ENCODE results near the gene LRRK1. TPM values are rescaled to one million over a fixed set of nuclear protein-coding genes. Genes with fewer than 3 reads are reported as not detected.

Gene LRRK1
- total and polyA plus RNA-seq, 2 of the 13 experiments (the other 11 are each of a cell fraction or from before 2014, with no cell fraction given) = 0.13 to 1.2 TPM

DNA sequence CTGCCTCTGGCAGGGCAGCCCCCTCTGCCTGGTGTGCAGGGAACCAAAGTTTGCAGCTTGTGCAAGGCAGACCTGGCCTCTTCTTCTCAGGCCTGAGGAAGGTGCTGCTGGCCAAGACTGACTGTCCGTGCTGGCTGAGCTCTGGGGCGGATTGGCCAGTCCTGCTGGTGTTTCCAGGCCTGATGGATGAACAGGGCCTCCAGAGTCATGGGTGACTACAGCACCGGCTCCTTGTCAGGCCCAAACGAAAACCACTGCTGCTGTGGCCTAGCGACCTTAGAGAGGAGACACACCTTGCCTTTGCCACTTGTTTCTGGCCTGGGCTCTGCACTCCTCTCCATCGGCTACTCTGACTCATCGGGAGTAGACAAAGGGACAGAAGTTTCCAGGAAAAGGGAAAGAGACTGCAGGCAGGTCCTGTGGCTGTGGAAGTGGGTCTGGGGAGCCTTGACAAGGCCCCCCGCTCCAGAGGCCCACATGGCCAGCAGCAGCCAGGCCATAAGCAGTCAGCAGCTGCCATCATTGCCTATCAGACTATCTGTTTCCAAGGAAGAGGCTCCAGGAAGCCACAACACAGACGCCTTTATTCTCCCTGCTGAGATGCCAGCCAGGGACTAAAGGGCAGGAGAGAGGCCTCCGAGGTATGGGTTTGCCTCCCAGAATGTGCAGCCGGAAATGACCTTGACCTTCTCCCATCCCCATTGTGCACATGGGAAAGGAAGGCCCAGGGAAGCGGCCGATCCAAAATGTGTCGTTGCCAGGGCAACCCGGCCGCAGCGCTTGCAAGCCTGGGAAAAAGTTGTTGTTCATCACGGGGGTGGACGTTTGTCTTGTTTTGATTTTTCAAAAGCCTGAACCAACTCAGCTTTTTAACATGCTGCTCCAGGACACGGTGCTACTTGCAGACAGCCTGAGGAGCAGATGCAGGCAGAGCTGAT is 172.2 kb downstream of the LRRK1 start (continued):
- TF ChIP-seq, protein P1, sequence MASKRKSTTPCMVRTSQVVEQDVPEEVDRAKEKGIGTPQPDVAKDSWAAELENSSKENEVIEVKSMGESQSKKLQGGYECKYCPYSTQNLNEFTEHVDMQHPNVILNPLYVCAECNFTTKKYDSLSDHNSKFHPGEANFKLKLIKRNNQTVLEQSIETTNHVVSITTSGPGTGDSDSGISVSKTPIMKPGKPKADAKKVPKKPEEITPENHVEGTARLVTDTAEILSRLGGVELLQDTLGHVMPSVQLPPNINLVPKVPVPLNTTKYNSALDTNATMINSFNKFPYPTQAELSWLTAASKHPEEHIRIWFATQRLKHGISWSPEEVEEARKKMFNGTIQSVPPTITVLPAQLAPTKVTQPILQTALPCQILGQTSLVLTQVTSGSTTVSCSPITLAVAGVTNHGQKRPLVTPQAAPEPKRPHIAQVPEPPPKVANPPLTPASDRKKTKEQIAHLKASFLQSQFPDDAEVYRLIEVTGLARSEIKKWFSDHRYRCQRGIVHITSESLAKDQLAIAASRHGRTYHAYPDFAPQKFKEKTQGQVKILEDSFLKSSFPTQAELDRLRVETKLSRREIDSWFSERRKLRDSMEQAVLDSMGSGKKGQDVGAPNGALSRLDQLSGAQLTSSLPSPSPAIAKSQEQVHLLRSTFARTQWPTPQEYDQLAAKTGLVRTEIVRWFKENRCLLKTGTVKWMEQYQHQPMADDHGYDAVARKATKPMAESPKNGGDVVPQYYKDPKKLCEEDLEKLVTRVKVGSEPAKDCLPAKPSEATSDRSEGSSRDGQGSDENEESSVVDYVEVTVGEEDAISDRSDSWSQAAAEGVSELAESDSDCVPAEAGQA (IDR thresholded peaks at IDR 0.05; ENCODE audit: low read depth) = 0 out of 2 replicates have a peak, but pooled peaks have one; percentile 37
- TF ChIP-seq, protein P1 (CRISPR knock-in tag; IDR thresholded peaks at IDR 0.05; ENCODE audit: borderline replicate concordance) = no peak
- TF ChIP-seq ZNF232 (CRISPR knock-in tag; IDR thresholded peaks at IDR 0.05; ENCODE audit: borderline replicate concordance) (0 out of 2 replicates have a peak, but pooled peaks have one; percentile 14), HNF4A (CRISPR knock-in tag; IDR thresholded peaks at IDR 0.05) (peak; percentile 90), RBFOX2 (IDR thresholded peaks at IDR 0.05; ENCODE audit: low read depth, low read length) (peak; percentile 56), ZFYVE20 (CRISPR knock-in tag; IDR thresholded peaks at IDR 0.05; ENCODE audit: borderline replicate concordance, low read depth) (no peak), RBM22 (optimal IDR thresholded peaks at IDR 0.05; ENCODE audit: low read length) (peak; percentile 69), MED1 (CRISPR knock-in tag; IDR thresholded peaks at IDR 0.05) (peak; percentile 76), ZNF768 (CRISPR knock-in tag; IDR thresholded peaks at IDR 0.05) (0 out of 2 replicates have a peak, but pooled peaks have one; percentile 9), GABPB1 (CRISPR knock-in tag; IDR thresholded peaks at IDR 0.05) (peak; percentile 50; the same call in 1 of the 2 replicates), SIX1 (CRISPR knock-in tag; IDR thresholded peaks at IDR 0.05; ENCODE audit: borderline replicate concordance) (no peak; the same call in 1 of the 2 replicates), ZNF484 (CRISPR knock-in tag; IDR thresholded peaks at IDR 0.05; ENCODE audit: borderline replicate concordance, low read depth) (no peak), CCAR2 (optimal IDR thresholded peaks at IDR 0.05; ENCODE audit: low read depth, low read length) (no peak)
- TF ChIP-seq, protein P2, sequence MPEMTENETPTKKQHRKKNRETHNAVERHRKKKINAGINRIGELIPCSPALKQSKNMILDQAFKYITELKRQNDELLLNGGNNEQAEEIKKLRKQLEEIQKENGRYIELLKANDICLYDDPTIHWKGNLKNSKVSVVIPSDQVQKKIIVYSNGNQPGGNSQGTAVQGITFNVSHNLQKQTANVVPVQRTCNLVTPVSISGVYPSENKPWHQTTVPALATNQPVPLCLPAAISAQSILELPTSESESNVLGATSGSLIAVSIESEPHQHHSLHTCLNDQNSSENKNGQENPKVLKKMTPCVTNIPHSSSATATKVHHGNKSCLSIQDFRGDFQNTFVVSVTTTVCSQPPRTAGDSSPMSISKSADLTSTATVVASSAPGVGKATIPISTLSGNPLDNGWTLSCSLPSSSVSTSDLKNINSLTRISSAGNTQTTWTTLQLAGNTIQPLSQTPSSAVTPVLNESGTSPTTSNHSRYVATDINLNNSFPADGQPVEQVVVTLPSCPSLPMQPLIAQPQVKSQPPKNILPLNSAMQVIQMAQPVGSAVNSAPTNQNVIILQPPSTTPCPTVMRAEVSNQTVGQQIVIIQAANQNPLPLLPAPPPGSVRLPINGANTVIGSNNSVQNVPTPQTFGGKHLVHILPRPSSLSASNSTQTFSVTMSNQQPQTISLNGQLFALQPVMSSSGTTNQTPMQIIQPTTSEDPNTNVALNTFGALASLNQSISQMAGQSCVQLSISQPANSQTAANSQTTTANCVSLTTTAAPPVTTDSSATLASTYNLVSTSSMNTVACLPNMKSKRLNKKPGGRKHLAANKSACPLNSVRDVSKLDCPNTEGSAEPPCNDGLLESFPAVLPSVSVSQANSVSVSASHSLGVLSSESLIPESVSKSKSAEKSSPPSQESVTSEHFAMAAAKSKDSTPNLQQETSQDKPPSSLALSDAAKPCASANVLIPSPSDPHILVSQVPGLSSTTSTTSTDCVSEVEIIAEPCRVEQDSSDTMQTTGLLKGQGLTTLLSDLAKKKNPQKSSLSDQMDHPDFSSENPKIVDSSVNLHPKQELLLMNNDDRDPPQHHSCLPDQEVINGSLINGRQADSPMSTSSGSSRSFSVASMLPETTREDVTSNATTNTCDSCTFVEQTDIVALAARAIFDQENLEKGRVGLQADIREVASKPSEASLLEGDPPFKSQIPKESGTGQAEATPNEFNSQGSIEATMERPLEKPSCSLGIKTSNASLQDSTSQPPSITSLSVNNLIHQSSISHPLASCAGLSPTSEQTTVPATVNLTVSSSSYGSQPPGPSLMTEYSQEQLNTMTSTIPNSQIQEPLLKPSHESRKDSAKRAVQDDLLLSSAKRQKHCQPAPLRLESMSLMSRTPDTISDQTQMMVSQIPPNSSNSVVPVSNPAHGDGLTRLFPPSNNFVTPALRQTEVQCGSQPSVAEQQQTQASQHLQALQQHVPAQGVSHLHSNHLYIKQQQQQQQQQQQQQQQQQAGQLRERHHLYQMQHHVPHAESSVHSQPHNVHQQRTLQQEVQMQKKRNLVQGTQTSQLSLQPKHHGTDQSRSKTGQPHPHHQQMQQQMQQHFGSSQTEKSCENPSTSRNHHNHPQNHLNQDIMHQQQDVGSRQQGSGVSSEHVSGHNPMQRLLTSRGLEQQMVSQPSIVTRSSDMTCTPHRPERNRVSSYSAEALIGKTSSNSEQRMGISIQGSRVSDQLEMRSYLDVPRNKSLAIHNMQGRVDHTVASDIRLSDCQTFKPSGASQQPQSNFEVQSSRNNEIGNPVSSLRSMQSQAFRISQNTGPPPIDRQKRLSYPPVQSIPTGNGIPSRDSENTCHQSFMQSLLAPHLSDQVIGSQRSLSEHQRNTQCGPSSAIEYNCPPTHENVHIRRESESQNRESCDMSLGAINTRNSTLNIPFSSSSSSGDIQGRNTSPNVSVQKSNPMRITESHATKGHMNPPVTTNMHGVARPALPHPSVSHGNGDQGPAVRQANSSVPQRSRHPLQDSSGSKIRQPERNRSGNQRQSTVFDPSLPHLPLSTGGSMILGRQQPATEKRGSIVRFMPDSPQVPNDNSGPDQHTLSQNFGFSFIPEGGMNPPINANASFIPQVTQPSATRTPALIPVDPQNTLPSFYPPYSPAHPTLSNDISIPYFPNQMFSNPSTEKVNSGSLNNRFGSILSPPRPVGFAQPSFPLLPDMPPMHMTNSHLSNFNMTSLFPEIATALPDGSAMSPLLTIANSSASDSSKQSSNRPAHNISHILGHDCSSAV (CRISPR knock-in tag; IDR thresholded peaks at IDR 0.05; ENCODE audit: borderline replicate concordance) = no peak
